ENCODE results near the gene PHETA1.

- TF ChIP-seq POLR2A (IDR thresholded peaks at IDR 0.05; ENCODE audit: low read depth, low read length) (no peak), SMAD1 (IDR thresholded peaks at IDR 0.05; ENCODE audit: low read depth, partially characterized antibody) (no peak), FOS (IDR thresholded peaks at IDR 0.05; ENCODE audit: borderline replicate concordance, extremely low read depth, insufficient read length) (no peak), PAX8 (IDR thresholded peaks at IDR 0.05) (no peak), EGR1 (IDR thresholded peaks at IDR 0.05; ENCODE audit: borderline replicate concordance in 1 of 2, low read depth in 2 of 2, low read length in 2 of 2) (no peak), EZH2 (IDR thresholded peaks at IDR 0.05; ENCODE audit: borderline replicate concordance, control insufficient read depth, low read depth, low read length) (no peak), HSF1 (IDR thresholded peaks at IDR 0.05; ENCODE audit: low read depth, low read length) (no peak), ZBTB40 (IDR thresholded peaks at IDR 0.05; ENCODE audit: borderline replicate concordance) (no peak), HDAC2 (IDR thresholded peaks at IDR 0.05) (no peak), RAD21 (IDR thresholded peaks at IDR 0.05; ENCODE audit: insufficient read depth, low read depth, low read length) (no peak), TAF1 (IDR thresholded peaks at IDR 0.05; ENCODE audit: borderline replicate concordance, low read depth, low read length) (no peak), BCL11A (IDR thresholded peaks at IDR 0.05; ENCODE audit: low read depth, low read length) (no peak)
Measured at GRCh38 chr12:111361717-111362576, 6.9 kb downstream of the PHETA1 start.

Measured in GM12878 (cell line).